Rectal smooth muscle tissue (tissue), 1 donor: ENCODE results near the gene VPS45.

ENCODE experiments used
- H3K27ac ChIP-seq: one replicate; pipeline ENCODE4 v1.7.0; 2013; ENCODE audit warnings: low read depth, low read length, inconsistent platforms
- H3K27me3 ChIP-seq: one replicate; pipeline ENCODE4 v1.7.0; 2013; ENCODE audit warnings: low read length; ENCODE audit not compliant: control insufficient read depth, insufficient read depth
- H3K36me3 ChIP-seq: one replicate; pipeline ENCODE4 v1.7.0; 2013; ENCODE audit warnings: low read length; ENCODE audit not compliant: control insufficient read depth, insufficient read depth
- H3K4me1 ChIP-seq: one replicate; pipeline ENCODE4 v1.7.0; 2013; ENCODE audit warnings: low read length; ENCODE audit not compliant: control insufficient read depth, insufficient read depth
- H3K4me3 ChIP-seq: one replicate; pipeline ENCODE4 v1.7.0; 2013; ENCODE audit warnings: low read length
- H3K9ac ChIP-seq: one replicate; pipeline ENCODE4 v1.7.0; 2013; ENCODE audit warnings: low read length

The VPS45 gene

GRCh38 chr1:150192012-150192411, 124.4 kb downstream of the VPS45 start:
- Histone ChIP-seq H3K27me3 (no peaks in the 10 kb centered on the region), H3K36me3 (no peaks in the 10 kb centered on the region), H3K27ac (no peak overlapping the region), H3K9ac (no peak overlapping the region), H3K4me1 (no peaks in the 10 kb centered on the region), H3K4me3 (no peak overlapping the region)

- H3K27ac ChIP-seq, result no peak overlapping the region
- no peaks in the 10 kb centered on the region for H3K27me3 ChIP-seq
- no peak overlapping the region for H3K9ac ChIP-seq
- H3K4me3 ChIP-seq, result no peak overlapping the region
- H3K36me3 ChIP-seq, result no peaks in the 10 kb centered on the region
- no peaks in the 10 kb centered on the region for H3K4me1 ChIP-seq
Observed at GRCh38 chr1:150194381-150195031, 126.9 kb downstream of the VPS45 start.
